HepG2 (cell line): Measurements from ENCODE around the gene RGS7. TPM values are rescaled to one million over a fixed set of nuclear protein-coding genes. Genes with fewer than 3 reads are reported as not detected.

Experiments used
- ATAC-seq: fragments of 200-7000 bp; cut with Tn5 transposase; 3 replicates; pipeline ENCODE4 v1.9.1; 2020; ENCODE audit warnings: mild to moderate bottlenecking, moderate library complexity
- BruUV-seq: library from RNA; stranded (reverse); fragments of 400-500 nt; replicated peaks from 2 replicates; lab custom pipeline; 2021; lab: Mats Ljungman, UMichigan
- CTCF ChIA-PET: fragments of 300-600 bp; formaldehyde crosslinking; extraction: SDS; loops from one replicate; lab custom pipeline; 2021; ENCODE audit warnings: low total read pairs, inconsistent platforms, low intra/inter-chr PET ratio; lab: Yijun Ruan, JAX
- POLR2A ChIA-PET: fragments of 350-600 bp; sonication (Branson Sonifier 250); formaldehyde crosslinking; loops from one replicate; lab custom pipeline; 2020; ENCODE audit warnings: antibody characterized with exemption, inconsistent platforms; lab: Yijun Ruan, JAX
- DNase-seq: peaks from one replicate; pipeline ENCODE4 v3.0.0-alpha.2; 2015; ENCODE audit warnings: low spot score
- FAIRE-seq: peaks from 3 replicates; lab custom pipeline; 2011; peaks lifted over from hg19 to GRCh38; lab: Jason Lieb, UNC
- H2AFZ ChIP-seq: one replicate; pipeline ENCODE4 v1.6.1; 2011; ENCODE audit warnings: low read length, inconsistent platforms
- H3K27ac ChIP-seq: fragments of 300-600 bp; 3 replicates; pipeline ENCODE4 v1.8.0; 2011; ENCODE audit warnings: mixed run types, mild to moderate bottlenecking, mixed read lengths, low read length, inconsistent platforms; ENCODE audit not compliant: insufficient read depth; ENCODE audit errors: extremely low read length
- H3K27me3 ChIP-seq, 2 experiments: fragments of 200-600 bp in 1 of 2; 2 replicates in 1 of 2; 3 replicates in 1 of 2; pipeline versions ENCODE4 v1.6.0 to v1.8.0; 2011; ENCODE audit warnings: low read length in 2 of 2, mild to moderate bottlenecking in 2 of 2, moderate library complexity in 2 of 2, inconsistent platforms in 1 of 2; ENCODE audit not compliant: insufficient read depth in 2 of 2, control insufficient read depth in 1 of 2
- H3K36me3 ChIP-seq, 2 experiments: fragments of 200-600 bp in 1 of 2; replicated peaks in 1 of 2; 2 replicates in 1 of 2; 3 replicates in 1 of 2; pipeline versions ENCODE4 v1.5.1 to v1.8.0; 2011; ENCODE audit warnings: low read length in 2 of 2, inconsistent platforms in 1 of 2; ENCODE audit not compliant: insufficient read depth in 2 of 2, control insufficient read depth in 1 of 2
- H3K4me1 ChIP-seq: 2 replicates; pipeline ENCODE4 v1.5.1; 2012; ENCODE audit warnings: low read length, inconsistent platforms; ENCODE audit not compliant: insufficient read depth
- H3K4me2 ChIP-seq: 2 replicates; pipeline ENCODE4 v1.6.0; 2011; ENCODE audit warnings: low read depth, low read length, inconsistent platforms
- H3K4me3 ChIP-seq, 3 experiments: fragments of 200-600 bp in 1 of 3; sonication (generic), shearing (Covaris generic) in 1 of 3; replicated peaks in 1 of 3; 2 replicates each; pipeline ENCODE4 v1.5.1; 2011 to 2016; ENCODE audit warnings: low read length in 3 of 3, inconsistent platforms in 2 of 3, low read depth in 2 of 3, mild to moderate bottlenecking in 2 of 3, control low read depth in 1 of 3, mixed read lengths in 1 of 3; ENCODE audit not compliant: insufficient read depth in 1 of 3
- H3K79me2 ChIP-seq: one replicate; pipeline ENCODE4 v1.6.1; 2011; ENCODE audit warnings: low read length, inconsistent platforms; ENCODE audit not compliant: insufficient read depth
- H3K9ac ChIP-seq: 2 replicates; pipeline ENCODE4 v1.6.0; 2011; ENCODE audit warnings: mild to moderate bottlenecking, low read depth, low read length, inconsistent platforms; ENCODE audit not compliant: insufficient read depth
- H3K9me3 ChIP-seq: 2 replicates; pipeline ENCODE4 v1.5.1; 2012; ENCODE audit warnings: mild to moderate bottlenecking, low read length
- H4K20me1 ChIP-seq: 2 replicates; pipeline ENCODE4 v1.6.0; 2011; ENCODE audit warnings: inconsistent platforms, mild to moderate bottlenecking, low read length, moderate library complexity; ENCODE audit not compliant: insufficient read depth
- CBX2 ChIP-seq, 2 experiments: fragments of 200-600 bp in 1 of 2; sonication (generic); formaldehyde crosslinking in 1 of 2; IDR thresholded peaks; 2 replicates each; pipeline versions ENCODE4 v1.7.0 to v1.8.1; 2018 to 2022; ENCODE audit warnings: low read depth in 2 of 2, low read length in 1 of 2, mild to moderate bottlenecking in 1 of 2, missing genetic modification reagents in 1 of 2
- DNMT3B ChIP-seq: conservative IDR thresholded peaks from 2 replicates; pipeline ENCODE4 v1.6.1; 2016; ENCODE audit warnings: missing biosample characterization, control low read depth
- FOXK1 ChIP-seq: sonication (generic); formaldehyde crosslinking; IDR thresholded peaks from 2 replicates; pipeline ENCODE4 v1.4.0; 2020; ENCODE audit warnings: low read depth, missing genetic modification reagents, borderline replicate concordance
- JUND ChIP-seq: sonication (generic); formaldehyde crosslinking; IDR thresholded peaks from 2 replicates; pipeline ENCODE4 v1.8.0; 2022; ENCODE audit warnings: mild to moderate bottlenecking, missing genetic modification reagents
- NCOA5 ChIP-seq: sonication (generic); formaldehyde crosslinking; IDR thresholded peaks from 2 replicates; pipeline ENCODE4 v1.4.0; 2020; ENCODE audit warnings: missing genetic modification reagents
- SMYD3 ChIP-seq: sonication (generic); formaldehyde crosslinking; IDR thresholded peaks from 2 replicates; pipeline ENCODE4 v1.8.1; 2023; ENCODE audit warnings: mild to moderate bottlenecking, missing genetic modification reagents
- SRSF1 ChIP-seq: fragments of 200-400 bp; formaldehyde crosslinking; optimal IDR thresholded peaks from 2 replicates; pipeline ENCODE3; 2017; ENCODE audit warnings: mild to moderate bottlenecking, low read depth, low read length, moderate library complexity
- TSC22D2 ChIP-seq: sonication (generic); formaldehyde crosslinking; IDR thresholded peaks from 2 replicates; pipeline ENCODE4 v1.5.1; 2020; ENCODE audit warnings: missing genetic modification reagents, mild to moderate bottlenecking, borderline replicate concordance
- U2AF1 ChIP-seq: fragments of 200-400 bp; formaldehyde crosslinking; optimal IDR thresholded peaks from 2 replicates; pipeline ENCODE3; 2017; ENCODE audit warnings: mild to moderate bottlenecking, low read depth, low read length
- XRCC5 ChIP-seq: fragments of 200-400 bp; formaldehyde crosslinking; optimal IDR thresholded peaks from 2 replicates; pipeline ENCODE3; 2017; ENCODE audit warnings: mild to moderate bottlenecking, low read length
- ZC3H13 ChIP-seq: sonication (generic); formaldehyde crosslinking; IDR thresholded peaks from 2 replicates; pipeline ENCODE4 v1.8.1; 2023; ENCODE audit warnings: mild to moderate bottlenecking, missing genetic modification reagents, moderate library complexity
- ZNF138 ChIP-seq: sonication (generic); formaldehyde crosslinking; IDR thresholded peaks from 2 replicates; pipeline ENCODE4 v1.5.0; 2020; ENCODE audit warnings: mild to moderate bottlenecking, low read depth, missing genetic modification reagents
- ZNF296 ChIP-seq: sonication (generic); formaldehyde crosslinking; conservative IDR thresholded peaks from 2 replicates; pipeline ENCODE4 v1.5.0; 2020; ENCODE audit warnings: mild to moderate bottlenecking, missing genetic modification reagents
- ZNF672 ChIP-seq: sonication (generic); formaldehyde crosslinking; IDR thresholded peaks from 2 replicates; pipeline ENCODE4 v1.8.1; 2022; ENCODE audit warnings: missing genetic modification reagents
- ZNF674 ChIP-seq: sonication (generic); formaldehyde crosslinking; IDR thresholded peaks from 2 replicates; pipeline ENCODE4 v1.5.0; 2020; ENCODE audit warnings: low read depth, mild to moderate bottlenecking, missing genetic modification reagents
- ZNF713 ChIP-seq: sonication (generic); formaldehyde crosslinking; IDR thresholded peaks from 2 replicates; pipeline ENCODE4 v1.4.0; 2020; ENCODE audit warnings: mild to moderate bottlenecking, missing genetic modification reagents
- WGBS: methylation state at CpG from one replicate; pipeline ENCODE4 v1.1.6; 2017; ENCODE audit warnings: low lambda C conversion rate; 5-methylcytosine and 5-hydroxymethylcytosine counted together
- in situ Hi-C: cut with HindIII; loops from 2 replicates; pipeline ENCODE4 v1.10.0; 2017; ENCODE audit warnings: low pct_unique_long_range_greater_than_20kb; ENCODE audit not compliant: extremely low pct_ligation_motif_present
- intact Hi-C: fragments of 100-400 bp; cut with micrococcal nuclease; formaldehyde crosslinking; loops from one replicate; pipeline ENCODE4 v1.10.0; 2022; ENCODE audit not compliant: unreplicated experiment
- polyA plus RNA-seq, 8 experiments: library from polyadenylated mRNA; depleted of rRNA in 3 of 8; stranded (reverse) in 7 of 8; unstranded in 1 of 8; fragments of >200 nt; fragmentation: Illumina TruSeq in 4 of 8; extraction: Trizol in 4 of 8; gene quantifications; 2 replicates each; pipeline versions ENCODE4 v1.2.1 to v1.2.3, GENCODE V29; 2011 to 2016; ENCODE audit warnings: low read depth in 4 of 8, missing spikeins in 1 of 8, mixed read lengths in 1 of 8; ENCODE audit not compliant: insufficient read depth in 1 of 8
- total RNA-seq, 5 experiments: library from RNA; depleted of rRNA; stranded (reverse); fragments of >200 nt; fragmentation: Illumina TruSeq; extraction: Trizol; gene quantifications; 2 replicates each; pipeline ENCODE4 v1.2.3, GENCODE V29; 2016; ENCODE audit warnings: low read depth in 1 of 5
- TF ChIP-seq, protein P1 (sequence below): sonication (generic); formaldehyde crosslinking; IDR thresholded peaks from 2 replicates; pipeline ENCODE4 v1.4.0; 2020; ENCODE audit warnings: mild to moderate bottlenecking, missing genetic modification reagents
- TF ChIP-seq, protein P2 (sequence below): IDR thresholded peaks from 2 replicates; pipeline ENCODE4 v1.6.1; 2012; ENCODE audit warnings: low read length, improper control_type of control experiment
- TF ChIP-seq, protein P3 (sequence below): sonication (generic); formaldehyde crosslinking; IDR thresholded peaks from 2 replicates; pipeline ENCODE4 v1.9.0; 2021; ENCODE audit warnings: missing genetic modification reagents, borderline replicate concordance

Gene RGS7
- total and polyA plus RNA-seq, 2 of the 13 experiments (the other 11 are each of a cell fraction or from before 2014, with no cell fraction given) = not detected

DNA sequence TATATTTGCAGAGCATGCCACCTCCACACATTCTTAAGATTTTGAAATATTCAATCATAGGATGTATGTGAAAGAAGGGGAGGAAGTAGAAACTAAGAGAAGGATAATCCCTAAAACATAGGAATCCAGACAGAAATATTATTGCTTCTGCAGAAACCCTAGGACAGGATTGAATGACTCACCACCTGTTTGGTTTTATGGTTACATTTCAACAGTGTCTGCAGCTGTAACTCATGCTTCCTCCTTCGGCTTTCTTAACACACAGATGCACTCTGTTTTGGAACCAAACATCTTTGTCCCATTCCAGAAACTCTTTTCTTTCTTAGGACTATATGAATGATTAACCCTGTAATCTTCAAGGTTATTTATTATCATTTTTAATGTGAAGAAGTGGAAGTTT, 20.7 kb downstream of the RGS7 start:
- Histone ChIP-seq H3K4me1 (no peaks in the 10 kb centered on the region), H2AFZ (no peak overlapping the region), H3K36me3 (no peaks in the 10 kb centered on the region), H3K4me3 (no peak overlapping the region), H3K9ac (no peak overlapping the region), H3K9me3 (no peaks in the 10 kb centered on the region), H3K27me3 (no peaks in the 10 kb centered on the region; a peak in 1 of 5 replicates), H3K79me2 (no peaks in the 10 kb centered on the region), H4K20me1 (no peaks in the 10 kb centered on the region), H3K4me2 (no peak overlapping the region), H3K27ac (no peak overlapping the region)
- no TSS peak for BruUV-seq
- ChIA-PET CTCF (no interaction called here), POLR2A (no interaction called here)
- 4% methylated on average over 1 of the region's 1 CpG for WGBS
- TF ChIP-seq ZNF672 (CRISPR knock-in tag) = no peak
- TF ChIP-seq, protein P1, sequence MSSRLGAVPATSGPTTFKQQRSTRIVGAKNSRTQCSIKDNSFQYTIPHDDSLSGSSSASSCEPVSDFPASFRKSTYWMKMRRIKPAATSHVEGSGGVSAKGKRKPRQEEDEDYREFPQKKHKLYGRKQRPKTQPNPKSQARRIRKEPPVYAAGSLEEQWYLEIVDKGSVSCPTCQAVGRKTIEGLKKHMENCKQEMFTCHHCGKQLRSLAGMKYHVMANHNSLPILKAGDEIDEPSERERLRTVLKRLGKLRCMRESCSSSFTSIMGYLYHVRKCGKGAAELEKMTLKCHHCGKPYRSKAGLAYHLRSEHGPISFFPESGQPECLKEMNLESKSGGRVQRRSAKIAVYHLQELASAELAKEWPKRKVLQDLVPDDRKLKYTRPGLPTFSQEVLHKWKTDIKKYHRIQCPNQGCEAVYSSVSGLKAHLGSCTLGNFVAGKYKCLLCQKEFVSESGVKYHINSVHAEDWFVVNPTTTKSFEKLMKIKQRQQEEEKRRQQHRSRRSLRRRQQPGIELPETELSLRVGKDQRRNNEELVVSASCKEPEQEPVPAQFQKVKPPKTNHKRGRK (CRISPR knock-in tag) = no peak
- no peak for TF ChIP-seq FOXK1 (CRISPR knock-in tag)
- TF ChIP-seq, protein P2, sequence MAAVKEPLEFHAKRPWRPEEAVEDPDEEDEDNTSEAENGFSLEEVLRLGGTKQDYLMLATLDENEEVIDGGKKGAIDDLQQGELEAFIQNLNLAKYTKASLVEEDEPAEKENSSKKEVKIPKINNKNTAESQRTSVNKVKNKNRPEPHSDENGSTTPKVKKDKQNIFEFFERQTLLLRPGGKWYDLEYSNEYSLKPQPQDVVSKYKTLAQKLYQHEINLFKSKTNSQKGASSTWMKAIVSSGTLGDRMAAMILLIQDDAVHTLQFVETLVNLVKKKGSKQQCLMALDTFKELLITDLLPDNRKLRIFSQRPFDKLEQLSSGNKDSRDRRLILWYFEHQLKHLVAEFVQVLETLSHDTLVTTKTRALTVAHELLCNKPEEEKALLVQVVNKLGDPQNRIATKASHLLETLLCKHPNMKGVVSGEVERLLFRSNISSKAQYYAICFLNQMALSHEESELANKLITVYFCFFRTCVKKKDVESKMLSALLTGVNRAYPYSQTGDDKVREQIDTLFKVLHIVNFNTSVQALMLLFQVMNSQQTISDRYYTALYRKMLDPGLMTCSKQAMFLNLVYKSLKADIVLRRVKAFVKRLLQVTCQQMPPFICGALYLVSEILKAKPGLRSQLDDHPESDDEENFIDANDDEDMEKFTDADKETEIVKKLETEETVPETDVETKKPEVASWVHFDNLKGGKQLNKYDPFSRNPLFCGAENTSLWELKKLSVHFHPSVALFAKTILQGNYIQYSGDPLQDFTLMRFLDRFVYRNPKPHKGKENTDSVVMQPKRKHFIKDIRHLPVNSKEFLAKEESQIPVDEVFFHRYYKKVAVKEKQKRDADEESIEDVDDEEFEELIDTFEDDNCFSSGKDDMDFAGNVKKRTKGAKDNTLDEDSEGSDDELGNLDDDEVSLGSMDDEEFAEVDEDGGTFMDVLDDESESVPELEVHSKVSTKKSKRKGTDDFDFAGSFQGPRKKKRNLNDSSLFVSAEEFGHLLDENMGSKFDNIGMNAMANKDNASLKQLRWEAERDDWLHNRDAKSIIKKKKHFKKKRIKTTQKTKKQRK = no peak
- no peak for TF ChIP-seq ZNF296 (CRISPR knock-in tag)
- no peak for TF ChIP-seq ZNF713 (CRISPR knock-in tag)
- no peak for TF ChIP-seq NCOA5 (CRISPR knock-in tag)
- no peak for TF ChIP-seq SMYD3 (CRISPR knock-in tag)
- TF ChIP-seq JUND = no peak
- no peak for TF ChIP-seq DNMT3B
- TF ChIP-seq TSC22D2 (CRISPR knock-in tag) = no peak
- no peak for TF ChIP-seq CBX2 (IDR thresholded peaks at IDR 0.05; ENCODE audit: low read depth, low read length)
- TF ChIP-seq CBX2 (CRISPR knock-in tag; IDR thresholded peaks at IDR 0.05; ENCODE audit: low read depth) = no peak
- TF ChIP-seq, protein P3, sequence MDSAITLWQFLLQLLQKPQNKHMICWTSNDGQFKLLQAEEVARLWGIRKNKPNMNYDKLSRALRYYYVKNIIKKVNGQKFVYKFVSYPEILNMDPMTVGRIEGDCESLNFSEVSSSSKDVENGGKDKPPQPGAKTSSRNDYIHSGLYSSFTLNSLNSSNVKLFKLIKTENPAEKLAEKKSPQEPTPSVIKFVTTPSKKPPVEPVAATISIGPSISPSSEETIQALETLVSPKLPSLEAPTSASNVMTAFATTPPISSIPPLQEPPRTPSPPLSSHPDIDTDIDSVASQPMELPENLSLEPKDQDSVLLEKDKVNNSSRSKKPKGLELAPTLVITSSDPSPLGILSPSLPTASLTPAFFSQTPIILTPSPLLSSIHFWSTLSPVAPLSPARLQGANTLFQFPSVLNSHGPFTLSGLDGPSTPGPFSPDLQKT (CRISPR knock-in tag) = no peak
- TF ChIP-seq ZNF674 (CRISPR knock-in tag) = no peak
- TF ChIP-seq SRSF1 = no peak
- no peak for TF ChIP-seq U2AF1
- TF ChIP-seq ZNF138 = no peak
- no peak for TF ChIP-seq ZC3H13 (CRISPR knock-in tag)
- TF ChIP-seq XRCC5 = no peak
- in situ Hi-C loops = no loop called here
- ATAC-seq = no peak
- no peak for DNase-seq
- FAIRE-seq = no peak
- intact Hi-C loops = no loop called here
